SU-DHL-6 (cell line): Measurements from ENCODE around the gene LCMT1.

Source experiments
- EZH2phosphoT487 ChIP-seq: fragments of 200-600 bp; sonication (generic), shearing (Covaris generic); conservative IDR thresholded peaks from 2 replicates; pipeline ENCODE4 v1.6.1; 2018; ENCODE audit warnings: mild to moderate bottlenecking, antibody characterized with exemption, low read length, moderate library complexity, mixed read lengths
- TF ChIP-seq, protein P1 (sequence below): fragments of 200-600 bp; sonication (generic); IDR thresholded peaks from one replicate; pipeline ENCODE4 v1.5.1; 2017; ENCODE audit warnings: antibody characterized with exemption, mild to moderate bottlenecking, low read length, moderate library complexity; ENCODE audit not compliant: insufficient read depth, poor library complexity, severe bottlenecking

DNA sequence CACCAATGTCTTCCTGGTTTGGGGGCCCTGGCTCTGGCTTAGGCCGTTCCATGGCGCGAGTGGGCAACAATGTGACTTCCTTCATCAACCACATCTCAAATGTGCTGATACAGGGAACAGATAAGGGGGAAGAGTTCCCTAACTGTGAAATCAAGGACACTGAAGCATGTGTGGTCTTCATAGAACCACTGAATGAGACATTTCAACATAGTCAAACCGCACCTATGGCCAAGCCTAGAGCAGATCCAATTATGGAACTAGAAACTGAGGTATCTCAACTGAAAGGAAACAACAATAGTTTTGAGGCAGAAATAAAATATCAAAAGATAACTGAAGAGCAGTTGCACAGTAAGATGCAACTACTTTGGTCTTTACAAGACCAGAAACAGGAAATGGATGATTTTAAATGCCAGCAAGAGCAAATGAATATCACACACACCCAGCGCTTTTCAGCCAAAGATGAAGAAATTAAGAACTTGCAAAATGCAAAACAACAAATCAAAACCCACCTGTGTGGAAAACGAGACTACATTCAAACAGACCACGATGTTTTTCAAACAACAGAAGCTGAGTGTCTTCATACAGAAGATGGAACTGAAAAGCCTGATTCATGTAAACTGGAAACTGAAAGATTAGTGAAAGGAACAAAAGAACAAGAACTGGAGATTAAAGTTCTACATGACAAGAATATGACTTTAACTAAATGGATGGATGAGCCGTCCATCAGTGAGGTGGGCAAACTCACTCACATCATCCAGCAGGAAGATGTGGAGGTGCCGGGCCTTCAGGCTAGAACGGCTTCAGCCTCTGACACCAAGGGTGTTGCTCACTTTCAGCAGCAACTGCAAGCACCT lies 18.1 kb upstream of the LCMT1 start:
- TF ChIP-seq, protein P1, sequence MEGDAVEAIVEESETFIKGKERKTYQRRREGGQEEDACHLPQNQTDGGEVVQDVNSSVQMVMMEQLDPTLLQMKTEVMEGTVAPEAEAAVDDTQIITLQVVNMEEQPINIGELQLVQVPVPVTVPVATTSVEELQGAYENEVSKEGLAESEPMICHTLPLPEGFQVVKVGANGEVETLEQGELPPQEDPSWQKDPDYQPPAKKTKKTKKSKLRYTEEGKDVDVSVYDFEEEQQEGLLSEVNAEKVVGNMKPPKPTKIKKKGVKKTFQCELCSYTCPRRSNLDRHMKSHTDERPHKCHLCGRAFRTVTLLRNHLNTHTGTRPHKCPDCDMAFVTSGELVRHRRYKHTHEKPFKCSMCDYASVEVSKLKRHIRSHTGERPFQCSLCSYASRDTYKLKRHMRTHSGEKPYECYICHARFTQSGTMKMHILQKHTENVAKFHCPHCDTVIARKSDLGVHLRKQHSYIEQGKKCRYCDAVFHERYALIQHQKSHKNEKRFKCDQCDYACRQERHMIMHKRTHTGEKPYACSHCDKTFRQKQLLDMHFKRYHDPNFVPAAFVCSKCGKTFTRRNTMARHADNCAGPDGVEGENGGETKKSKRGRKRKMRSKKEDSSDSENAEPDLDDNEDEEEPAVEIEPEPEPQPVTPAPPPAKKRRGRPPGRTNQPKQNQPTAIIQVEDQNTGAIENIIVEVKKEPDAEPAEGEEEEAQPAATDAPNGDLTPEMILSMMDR = no peak
- TF ChIP-seq EZH2phosphoT487 = no peak
